ENCODE measurements around the gene SYNPR. TPM values are rescaled to one million over a fixed set of nuclear protein-coding genes. Genes with fewer than 3 reads are reported as not detected.

The SYNPR gene
- total RNA-seq, 1 donor from 2014 or later, result not detected

DNA sequence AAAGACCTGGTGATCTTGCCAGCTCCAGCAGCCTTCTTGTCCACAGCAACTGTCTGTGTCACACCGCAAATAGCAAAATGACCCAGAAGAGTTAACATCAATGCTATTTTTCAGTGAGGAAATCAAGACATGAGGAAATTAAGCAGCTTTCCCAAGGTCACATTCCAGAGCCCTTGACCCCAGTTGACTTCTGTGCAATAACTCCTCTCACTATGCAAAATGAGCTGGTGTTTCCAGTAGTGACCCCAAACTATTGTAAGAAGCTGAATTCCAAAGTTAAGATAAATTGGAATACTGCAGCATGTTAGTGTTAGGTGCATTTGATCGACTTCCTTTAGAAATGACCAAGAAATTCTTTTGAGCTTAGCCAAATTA lies 201.5 kb downstream of the SYNPR start:
- TF ChIP-seq, protein P1, sequence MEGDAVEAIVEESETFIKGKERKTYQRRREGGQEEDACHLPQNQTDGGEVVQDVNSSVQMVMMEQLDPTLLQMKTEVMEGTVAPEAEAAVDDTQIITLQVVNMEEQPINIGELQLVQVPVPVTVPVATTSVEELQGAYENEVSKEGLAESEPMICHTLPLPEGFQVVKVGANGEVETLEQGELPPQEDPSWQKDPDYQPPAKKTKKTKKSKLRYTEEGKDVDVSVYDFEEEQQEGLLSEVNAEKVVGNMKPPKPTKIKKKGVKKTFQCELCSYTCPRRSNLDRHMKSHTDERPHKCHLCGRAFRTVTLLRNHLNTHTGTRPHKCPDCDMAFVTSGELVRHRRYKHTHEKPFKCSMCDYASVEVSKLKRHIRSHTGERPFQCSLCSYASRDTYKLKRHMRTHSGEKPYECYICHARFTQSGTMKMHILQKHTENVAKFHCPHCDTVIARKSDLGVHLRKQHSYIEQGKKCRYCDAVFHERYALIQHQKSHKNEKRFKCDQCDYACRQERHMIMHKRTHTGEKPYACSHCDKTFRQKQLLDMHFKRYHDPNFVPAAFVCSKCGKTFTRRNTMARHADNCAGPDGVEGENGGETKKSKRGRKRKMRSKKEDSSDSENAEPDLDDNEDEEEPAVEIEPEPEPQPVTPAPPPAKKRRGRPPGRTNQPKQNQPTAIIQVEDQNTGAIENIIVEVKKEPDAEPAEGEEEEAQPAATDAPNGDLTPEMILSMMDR (IDR thresholded peaks at IDR 0.05), result no peak
- no peaks in the 10 kb centered on the region for H3K4me1 Mint-ChIP-seq (ENCODE audit: unreplicated experiment)
- H3K36me3 Mint-ChIP-seq (ENCODE audit: unreplicated experiment), result no peaks in the 10 kb centered on the region
- H3K27me3 Mint-ChIP-seq (ENCODE audit: unreplicated experiment), result no peaks in the 10 kb centered on the region
- H3K4me3 Mint-ChIP-seq (ENCODE audit: unreplicated experiment), result no peak overlapping the region
- H3K9me3 Mint-ChIP-seq (ENCODE audit: unreplicated experiment), result no peaks in the 10 kb centered on the region
- no peak overlapping the region for H3K27ac Mint-ChIP-seq (ENCODE audit: unreplicated experiment)
- no peak for DNase-seq (ENCODE audit: extremely low spot score, unreplicated experiment)

- no peaks in the 10 kb centered on the region for H3K9me3 Mint-ChIP-seq (ENCODE audit: unreplicated experiment)
- H3K4me1 Mint-ChIP-seq (ENCODE audit: unreplicated experiment), result no peaks in the 10 kb centered on the region
- DNase-seq (ENCODE audit: extremely low spot score, unreplicated experiment), result no peak
- no peaks in the 10 kb centered on the region for H3K36me3 Mint-ChIP-seq (ENCODE audit: unreplicated experiment)
- TF ChIP-seq, protein P1 (IDR thresholded peaks at IDR 0.05), result no peak
- H3K27ac Mint-ChIP-seq (ENCODE audit: unreplicated experiment), result no peak overlapping the region
- no peaks in the 10 kb centered on the region for H3K27me3 Mint-ChIP-seq (ENCODE audit: unreplicated experiment)
- H3K4me3 Mint-ChIP-seq (ENCODE audit: unreplicated experiment), result no peak overlapping the region
Observed at GRCh38 chr3:63481627-63482026, 203.5 kb downstream of the SYNPR start.

DNA sequence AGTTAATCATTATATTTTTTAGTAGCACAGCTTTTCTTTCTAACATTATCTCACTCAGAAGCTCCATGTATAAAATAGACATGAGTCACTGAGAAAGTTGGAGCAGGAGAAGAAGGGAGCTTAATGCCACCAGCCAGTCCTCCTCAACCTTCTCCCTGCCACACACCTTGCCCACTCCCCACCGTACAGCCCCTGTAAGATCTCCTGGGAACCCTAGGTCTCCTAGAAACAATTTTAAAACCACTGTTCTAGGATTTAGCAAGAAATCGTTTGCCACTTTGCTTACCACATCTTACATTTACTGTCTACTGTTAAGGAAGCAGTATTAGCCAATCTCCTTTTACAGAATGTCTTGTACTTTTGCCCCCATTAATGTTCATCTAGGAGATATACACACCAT lies 204.2 kb downstream of the SYNPR start:
- DNase-seq (ENCODE audit: extremely low spot score, unreplicated experiment), result no peak
- Mint-ChIP-seq H3K27ac (ENCODE audit: unreplicated experiment) (no peak overlapping the region), H3K9me3 (ENCODE audit: unreplicated experiment) (no peaks in the 10 kb centered on the region), H3K36me3 (ENCODE audit: unreplicated experiment) (no peaks in the 10 kb centered on the region), H3K4me1 (ENCODE audit: unreplicated experiment) (no peaks in the 10 kb centered on the region), H3K4me3 (ENCODE audit: unreplicated experiment) (no peak overlapping the region), H3K27me3 (ENCODE audit: unreplicated experiment) (no peaks in the 10 kb centered on the region)
- TF ChIP-seq, protein P1 (IDR thresholded peaks at IDR 0.05), result no peak

DNA sequence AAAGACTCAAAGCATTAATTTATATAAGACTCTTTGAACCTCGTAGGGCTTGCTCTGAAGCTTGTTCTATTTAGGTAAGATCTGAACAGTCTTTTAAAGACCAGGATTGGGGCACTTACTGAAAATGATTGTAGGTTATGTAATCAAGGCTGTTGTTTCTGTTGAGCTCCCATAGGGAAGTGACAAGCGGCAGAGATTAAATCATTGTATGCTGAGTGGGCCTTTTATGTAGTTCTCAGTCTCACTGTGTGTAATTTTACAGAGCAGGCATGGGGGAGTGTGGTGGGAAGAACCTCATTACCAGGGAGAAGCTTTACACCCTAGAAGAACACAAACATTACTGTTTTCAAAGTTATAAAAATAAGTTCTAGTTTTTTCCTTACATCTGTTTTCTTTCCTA lies 214.4 kb downstream of the SYNPR start:
- no peak overlapping the region for H3K4me3 Mint-ChIP-seq (ENCODE audit: unreplicated experiment)
- TF ChIP-seq, protein P1 (IDR thresholded peaks at IDR 0.05), result no peak
- H3K27ac Mint-ChIP-seq (ENCODE audit: unreplicated experiment), result no peak overlapping the region
- H3K36me3 Mint-ChIP-seq (ENCODE audit: unreplicated experiment), result no peaks in the 10 kb centered on the region
- H3K4me1 Mint-ChIP-seq (ENCODE audit: unreplicated experiment), result no peaks in the 10 kb centered on the region
- H3K9me3 Mint-ChIP-seq (ENCODE audit: unreplicated experiment), result no peaks in the 10 kb centered on the region
- no peaks in the 10 kb centered on the region for H3K27me3 Mint-ChIP-seq (ENCODE audit: unreplicated experiment)
- DNase-seq (ENCODE audit: extremely low spot score, unreplicated experiment), result no peak

- Mint-ChIP-seq H3K27me3 (ENCODE audit: unreplicated experiment) (no peaks in the 10 kb centered on the region), H3K27ac (ENCODE audit: unreplicated experiment) (no peak overlapping the region), H3K4me3 (ENCODE audit: unreplicated experiment) (no peak overlapping the region), H3K9me3 (ENCODE audit: unreplicated experiment) (no peaks in the 10 kb centered on the region), H3K4me1 (ENCODE audit: unreplicated experiment) (no peaks in the 10 kb centered on the region), H3K36me3 (ENCODE audit: unreplicated experiment) (no peaks in the 10 kb centered on the region)
- TF ChIP-seq, protein P1 (IDR thresholded peaks at IDR 0.05), result no peak
- no peak for DNase-seq (ENCODE audit: extremely low spot score, unreplicated experiment)
Observed at GRCh38 chr3:63493101-63493500, 215.0 kb downstream of the SYNPR start.

Data from osteocyte (in vitro differentiated cells).